Natural killer cell (primary cell): ENCODE measurements around the gene RAB13. TPM values are rescaled to one million over a fixed set of nuclear protein-coding genes. Genes with fewer than 3 reads are reported as not detected.

Experiments
- ATAC-seq, 3 donors: fragments of 150-1000 bp in 2 of 3; fragments of 200-7000 bp in 1 of 3; cut with Tn5 transposase; 1 replicate in 1 of 3; 2 replicates in 2 of 3; pipeline ENCODE4 v1.10.0; 2021; ENCODE audit warnings: mild to moderate bottlenecking in 2 of 3, moderate library complexity in 2 of 3
- DNase-seq, 2 donors: peaks; one replicate each; pipeline versions ENCODE4 v3.0.0 to v3.0.0-alpha.2; 2013 to 2021; ENCODE audit warnings: mixed read lengths in 1 of 2
- H3K27ac ChIP-seq: one replicate; pipeline ENCODE4 v1.5.1; 2013; ENCODE audit warnings: mild to moderate bottlenecking, low read length
- H3K27me3 ChIP-seq: one replicate; pipeline ENCODE4 v1.6.1; 2013; ENCODE audit warnings: low read length; ENCODE audit not compliant: control insufficient read depth, insufficient read depth
- H3K36me3 ChIP-seq: one replicate; pipeline ENCODE4 v1.6.1; 2013; ENCODE audit warnings: low read length; ENCODE audit not compliant: control insufficient read depth, insufficient read depth
- H3K4me1 ChIP-seq: one replicate; pipeline ENCODE4 v1.6.1; 2013; ENCODE audit warnings: low read length; ENCODE audit not compliant: control insufficient read depth, insufficient read depth
- H3K4me3 ChIP-seq: one replicate; pipeline ENCODE4 v1.5.1; 2013; ENCODE audit warnings: low read length
- H3K9me3 ChIP-seq: one replicate; pipeline ENCODE4 v1.6.1; 2013; ENCODE audit warnings: low read length; ENCODE audit not compliant: control insufficient read depth, insufficient read depth
- H3K27ac Mint-ChIP-seq, 2 donors: one replicate each; pipeline ENCODE4 v1.8.0; 2022; ENCODE audit warnings: mild to moderate bottlenecking in 2 of 2, mixed read lengths in 2 of 2, moderate library complexity in 1 of 2
- H3K27me3 Mint-ChIP-seq, 2 donors: one replicate each; pipeline ENCODE4 v1.8.0; 2022; ENCODE audit warnings: low read depth in 2 of 2, mixed read lengths in 2 of 2
- H3K36me3 Mint-ChIP-seq: one replicate; pipeline ENCODE4 v1.8.0; 2022; ENCODE audit warnings: mixed read lengths
- H3K4me1 Mint-ChIP-seq, 2 donors: one replicate each; pipeline ENCODE4 v1.8.0; 2022; ENCODE audit warnings: mixed read lengths in 2 of 2
- H3K4me3 Mint-ChIP-seq: one replicate; pipeline ENCODE4 v1.8.0; 2022; ENCODE audit warnings: mild to moderate bottlenecking, moderate library complexity, mixed read lengths
- H3K9me3 Mint-ChIP-seq, 2 donors: one replicate each; pipeline ENCODE4 v1.8.0; 2022; ENCODE audit warnings: mixed read lengths in 2 of 2
- WGBS: methylation state at CpG from one replicate; pipeline ENCODE4 v1.1.7; 2013; ENCODE audit warnings: missing lambda C conversion rate; ENCODE audit not compliant: insufficient coverage; 5-methylcytosine and 5-hydroxymethylcytosine counted together
- intact Hi-C: fragments of 100-400 bp; cut with micrococcal nuclease; formaldehyde crosslinking; loops from one replicate; pipeline ENCODE4 v1.14.2; 2022
- total RNA-seq, 4 donors: library from RNA; stranded (reverse); fragments of 120-200 nt in 1 of 4; gene quantifications; one replicate each; pipeline versions ENCODE4 v1.2.3 to v1.2.4, GENCODE V29; 2013 to 2022
- TF ChIP-seq, protein P1 (sequence below): fragments of 200-600 bp; IDR thresholded peaks from one replicate; pipeline ENCODE4 v1.8.0; 2022; ENCODE audit warnings: antibody characterized with exemption

The RAB13 gene
- total RNA-seq, 3 donors from 2014 or later (not counting 1 experiment from before 2014, with no cell fraction given), result 0.25 to 0.73 TPM; not detected in 1

DNA sequence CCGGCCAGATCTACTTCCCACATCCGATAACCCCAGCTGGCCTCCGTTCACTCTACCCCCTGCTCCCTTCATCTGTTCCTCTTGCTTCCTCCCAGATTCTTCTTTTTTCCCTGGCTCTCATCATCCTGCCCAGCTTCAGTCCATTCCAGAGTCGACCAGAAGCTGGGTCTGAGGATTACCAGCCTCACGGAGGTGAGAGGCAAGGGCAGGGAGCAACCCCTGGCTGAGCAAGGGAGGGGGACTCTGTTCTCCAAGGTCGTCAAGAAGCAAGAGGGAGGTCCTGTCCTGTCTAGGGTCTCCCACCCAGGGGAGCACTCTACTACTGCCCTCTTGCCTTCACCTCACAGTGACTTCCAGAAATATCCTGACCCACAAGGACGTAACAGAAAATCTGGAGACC, 12.6 kb downstream of the RAB13 start:
- Mint-ChIP-seq H3K27ac (peak overlapping the region in 1 of 2 donors; percentile 65), H3K27me3 (no peaks in the 10 kb centered on the region), H3K36me3 (no peaks in the 10 kb centered on the region), H3K9me3 (no peaks in the 10 kb centered on the region), H3K4me3 (no peak overlapping the region), H3K4me1 (peaks cover 32 to 39% of the 10 kb centered on the region in 2 donors)
- Histone ChIP-seq H3K36me3 (peaks cover 26% of the 10 kb centered on the region), H3K4me1 (peaks cover 28% of the 10 kb centered on the region), H3K27me3 (no peaks in the 10 kb centered on the region), H3K9me3 (no peaks in the 10 kb centered on the region), H3K4me3 (no peak overlapping the region), H3K27ac (no peak overlapping the region)
- whole genome bisulfite sequencing, result 96% methylated on average over 7 of the region's 7 CpGs
- intact Hi-C loops, result no loop called here
- DNase-seq, result no peak
- no peak for ATAC-seq
- TF ChIP-seq, protein P1, sequence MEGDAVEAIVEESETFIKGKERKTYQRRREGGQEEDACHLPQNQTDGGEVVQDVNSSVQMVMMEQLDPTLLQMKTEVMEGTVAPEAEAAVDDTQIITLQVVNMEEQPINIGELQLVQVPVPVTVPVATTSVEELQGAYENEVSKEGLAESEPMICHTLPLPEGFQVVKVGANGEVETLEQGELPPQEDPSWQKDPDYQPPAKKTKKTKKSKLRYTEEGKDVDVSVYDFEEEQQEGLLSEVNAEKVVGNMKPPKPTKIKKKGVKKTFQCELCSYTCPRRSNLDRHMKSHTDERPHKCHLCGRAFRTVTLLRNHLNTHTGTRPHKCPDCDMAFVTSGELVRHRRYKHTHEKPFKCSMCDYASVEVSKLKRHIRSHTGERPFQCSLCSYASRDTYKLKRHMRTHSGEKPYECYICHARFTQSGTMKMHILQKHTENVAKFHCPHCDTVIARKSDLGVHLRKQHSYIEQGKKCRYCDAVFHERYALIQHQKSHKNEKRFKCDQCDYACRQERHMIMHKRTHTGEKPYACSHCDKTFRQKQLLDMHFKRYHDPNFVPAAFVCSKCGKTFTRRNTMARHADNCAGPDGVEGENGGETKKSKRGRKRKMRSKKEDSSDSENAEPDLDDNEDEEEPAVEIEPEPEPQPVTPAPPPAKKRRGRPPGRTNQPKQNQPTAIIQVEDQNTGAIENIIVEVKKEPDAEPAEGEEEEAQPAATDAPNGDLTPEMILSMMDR, result no peak

DNA sequence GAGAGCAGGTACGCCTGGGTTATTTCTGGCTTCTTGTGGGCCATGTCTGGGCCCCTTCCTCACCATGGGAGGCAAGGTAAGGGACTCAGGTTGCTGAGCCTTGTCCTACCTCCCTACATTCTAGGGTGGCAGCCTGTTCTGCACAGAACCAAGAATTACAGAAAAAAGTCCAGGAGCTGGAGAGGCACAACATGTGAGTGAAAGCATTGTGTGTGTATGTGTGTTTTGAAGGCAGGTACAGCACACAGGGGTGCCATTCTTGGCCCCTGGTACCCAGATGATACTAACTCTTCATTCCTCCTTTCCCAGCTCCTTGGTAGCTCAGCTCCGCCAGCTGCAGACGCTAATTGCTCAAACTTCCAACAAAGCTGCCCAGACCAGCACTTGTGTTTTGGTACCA, 13.1 kb downstream of the RAB13 start:
- peak overlapping the region in 1 of 2 donors; percentile 65 for H3K27ac Mint-ChIP-seq
- intact Hi-C loops, result no loop called here
- peaks cover 33% of the 10 kb centered on the region for H3K4me1 ChIP-seq
- DNase-seq (no peak), ATAC-seq (no peak)
- no peaks in the 10 kb centered on the region for H3K9me3 Mint-ChIP-seq
- H3K36me3 ChIP-seq, result peaks cover 26% of the 10 kb centered on the region
- no peak overlapping the region for H3K4me3 ChIP-seq
- H3K9me3 ChIP-seq, result no peaks in the 10 kb centered on the region
- WGBS, result 97% methylated on average over 3 of the region's 3 CpGs
- no peaks in the 10 kb centered on the region for H3K36me3 Mint-ChIP-seq
- no peaks in the 10 kb centered on the region for H3K27me3 Mint-ChIP-seq
- TF ChIP-seq, protein P1, result no peak
- H3K4me3 Mint-ChIP-seq, result no peak overlapping the region
- no peaks in the 10 kb centered on the region for H3K27me3 ChIP-seq
- peaks cover 32 to 40% of the 10 kb centered on the region in 2 donors for H3K4me1 Mint-ChIP-seq
- no peak overlapping the region for H3K27ac ChIP-seq

DNA sequence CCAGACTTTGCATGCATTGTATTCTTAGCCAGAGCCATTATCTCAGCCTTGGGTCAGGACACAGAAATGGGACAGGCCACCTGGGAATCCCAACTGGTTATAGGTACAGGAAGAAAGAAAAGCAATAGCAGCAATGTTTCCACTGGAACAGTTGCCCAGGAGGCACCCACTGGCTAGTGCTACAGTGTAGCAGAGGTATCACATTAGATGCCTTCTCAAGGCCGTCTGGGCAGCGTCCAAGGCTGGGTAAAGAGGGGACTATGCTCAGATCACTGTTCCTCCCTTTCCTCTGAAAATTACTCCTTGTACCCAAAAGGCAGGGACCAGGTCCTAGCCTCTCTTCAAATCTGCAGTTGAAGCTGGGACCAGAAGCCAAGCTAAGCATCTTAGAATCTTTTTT, 15.8 kb downstream of the RAB13 start:
- DNase-seq (no peak), ATAC-seq (no peak)
- Mint-ChIP-seq H3K27me3 (no peaks in the 10 kb centered on the region), H3K27ac (no peak overlapping the region), H3K9me3 (no peaks in the 10 kb centered on the region), H3K4me1 (peaks cover 33 to 43% of the 10 kb centered on the region in 2 donors), H3K4me3 (no peak overlapping the region), H3K36me3 (no peaks in the 10 kb centered on the region)
- Histone ChIP-seq H3K36me3 (peaks cover 21% of the 10 kb centered on the region), H3K9me3 (no peaks in the 10 kb centered on the region), H3K4me1 (peaks cover 30% of the 10 kb centered on the region), H3K4me3 (no peak overlapping the region), H3K27me3 (no peaks in the 10 kb centered on the region), H3K27ac (no peak overlapping the region)
- WGBS, result 92% methylated on average over 2 of the region's 2 CpGs
- TF ChIP-seq, protein P1, result no peak
- intact Hi-C loops, result no loop called here

DNA sequence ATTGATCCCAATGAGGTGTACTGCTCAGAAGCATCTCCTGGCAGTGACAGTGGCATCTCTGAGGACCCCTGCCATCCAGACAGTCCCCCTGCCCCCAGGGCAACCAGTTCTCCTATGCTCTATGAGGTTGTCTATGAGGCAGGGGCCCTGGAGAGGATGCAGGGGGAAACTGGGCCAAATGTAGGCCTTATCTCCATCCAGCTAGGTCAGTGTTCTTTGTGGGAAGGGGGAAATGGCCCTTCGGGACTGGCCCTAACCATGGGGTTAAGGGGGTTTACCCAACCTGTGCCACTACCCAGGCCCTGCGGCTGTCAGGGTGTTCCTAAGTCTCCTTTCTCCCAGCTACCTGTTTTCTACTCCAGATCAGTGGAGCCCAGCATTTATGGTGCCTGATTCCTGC, 17.2 kb downstream of the RAB13 start:
- DNase-seq (no peak), ATAC-seq (no peak)
- peaks cover 10% of the 10 kb centered on the region for H3K36me3 ChIP-seq
- no peaks in the 10 kb centered on the region for H3K27me3 ChIP-seq
- H3K9me3 ChIP-seq, result no peaks in the 10 kb centered on the region
- TF ChIP-seq, protein P1, result no peak
- peak overlapping the region; percentile 99 for H3K4me3 Mint-ChIP-seq
- peaks cover 39 to 50% of the 10 kb centered on the region in 2 donors for H3K4me1 Mint-ChIP-seq
- H3K9me3 Mint-ChIP-seq, result no peaks in the 10 kb centered on the region
- no peaks in the 10 kb centered on the region for H3K36me3 Mint-ChIP-seq
- no peaks in the 10 kb centered on the region for H3K27me3 Mint-ChIP-seq
- no peak overlapping the region for H3K27ac ChIP-seq
- intact Hi-C loops, result loop anchor here (10.0 kb wide), 1 partner anchor 256 kb away; the partner anchor contains the start of gene UBAP2L
- 54% methylated on average over 2 of the region's 2 CpGs for WGBS
- H3K4me3 ChIP-seq, result no peak overlapping the region
- H3K27ac Mint-ChIP-seq, result peak overlapping the region; percentile 95 to 98
- peaks cover 34% of the 10 kb centered on the region for H3K4me1 ChIP-seq
